MM.1S (cell line): Measurements from ENCODE around the gene ELMO1.

Experiments used
- CTCF ChIP-seq: fragments of 300-600 bp; sonication (generic); IDR thresholded peaks from 2 replicates; pipeline ENCODE4 v1.5.1; 2016; ENCODE audit warnings: antibody characterized with exemption, low read length, mixed read lengths
- EZH2 ChIP-seq: fragments of 300-600 bp; sonication (generic); optimal IDR thresholded peaks from 2 replicates; pipeline ENCODE3; 2017; ENCODE audit warnings: low read depth, mild to moderate bottlenecking, antibody characterized with exemption, low read length, mixed read lengths
- EZH2phosphoT487 ChIP-seq: fragments of 300-600 bp; sonication (generic); IDR thresholded peaks from 2 replicates; pipeline ENCODE4 v1.6.1; 2018; ENCODE audit warnings: antibody characterized with exemption, low read length

- no peak for TF ChIP-seq CTCF
- TF ChIP-seq EZH2phosphoT487: no peak
- no peak for TF ChIP-seq EZH2
Measured at GRCh38 chr7:36911788-36912187, 536.9 kb downstream of the ELMO1 start.
